Kidney (tissue), 14 donors: ENCODE measurements around the gene TBC1D12. TPM values are rescaled to one million over a fixed set of nuclear protein-coding genes. Genes with fewer than 3 reads are reported as not detected.
A peak's percentile ranks its signal among the peaks of the same experiment; 100 is the strongest.

Experiments used
- DNase-seq, 5 donors: peaks; one replicate each; pipeline ENCODE4 v3.0.0-alpha.2; 2013 to 2020
- FAIRE-seq: peaks from 2 replicates; lab custom pipeline; 2012; peaks lifted over from hg19 to GRCh38; lab: Jason Lieb, UNC
- H3K27ac ChIP-seq, 2 donors: one replicate each; pipeline ENCODE4 v1.7.0; 2013; ENCODE audit warnings: low read depth in 2 of 2, low read length in 2 of 2, inconsistent platforms in 1 of 2
- H3K27me3 ChIP-seq: one replicate; pipeline ENCODE4 v1.7.1; 2013; ENCODE audit warnings: low read length, inconsistent platforms; ENCODE audit not compliant: control insufficient read depth, insufficient read depth
- H3K36me3 ChIP-seq, 3 donors: one replicate each; pipeline versions ENCODE4 v1.7.0 to v1.7.1; 2013; ENCODE audit warnings: low read length in 3 of 3, control low read depth in 1 of 3, inconsistent platforms in 1 of 3; ENCODE audit not compliant: insufficient read depth in 3 of 3, control insufficient read depth in 2 of 3
- H3K4me1 ChIP-seq, 3 donors: one replicate each; pipeline versions ENCODE4 v1.7.0 to v1.7.1; 2013; ENCODE audit warnings: low read length in 3 of 3, inconsistent platforms in 1 of 3, low read depth in 1 of 3; ENCODE audit not compliant: control insufficient read depth in 2 of 3, insufficient read depth in 2 of 3
- H3K4me3 ChIP-seq, 3 donors: one replicate each; pipeline versions ENCODE4 v1.7.0 to v1.8.1; 2013; ENCODE audit warnings: low read length in 3 of 3, control low read depth in 1 of 3, inconsistent platforms in 1 of 3
- H3K9ac ChIP-seq, 3 donors: one replicate each; pipeline versions ENCODE4 v1.7.0 to v1.7.1; 2013; ENCODE audit warnings: low read length in 3 of 3, control low read depth in 1 of 3, inconsistent platforms in 1 of 3
- H3K9me3 ChIP-seq, 3 donors: one replicate each; pipeline versions ENCODE4 v1.7.0 to v1.7.1; 2013; ENCODE audit warnings: low read length in 3 of 3, control low read depth in 1 of 3, inconsistent platforms in 1 of 3; ENCODE audit not compliant: control insufficient read depth in 2 of 3, insufficient read depth in 1 of 3
- CTCF ChIP-seq: IDR thresholded peaks from 3 replicates; pipeline ENCODE4 v1.5.1; 2012; ENCODE audit warnings: mild to moderate bottlenecking, moderate library complexity, borderline replicate concordance; ENCODE audit not compliant: insufficient read depth; ENCODE audit errors: extremely low read depth
- intact Hi-C: fragments of 100-400 bp; cut with DNase I; formaldehyde crosslinking; loops from one replicate; pipeline ENCODE4 v1.11.1; 2022
- polyA plus RNA-seq: library from polyadenylated mRNA; stranded (reverse); fragments of 350-450 nt; fragmentation: Illumina TruSeq; extraction: RNeasy Lipid Tissue Mini Kit (QIAGEN cat#74804); gene quantifications from one replicate; pipeline ENCODE4 v1.2.3, GENCODE V29; 2014; ENCODE audit warnings: low read depth, low replicate concordance; ENCODE audit not compliant: insufficient read depth
- total RNA-seq: library from RNA; stranded (reverse); fragmentation: NEBNext Ultra II Directional; extraction: Animal tissue kit (Norgen Biotek cat#: 25700); gene quantifications from one replicate; pipeline ENCODE4 v1.2.1, GENCODE V29; 2021
- donor health status: control.
- donor health status: control.
- donor health status: control.
- donor health status: control.
- donor health status: control.
- donor health status: DM: yes; HTN: yes; CAD: no.
- donor health status: Normal renal cell carcinoma (clear cell type).

TBC1D12 gene
- total and polyA plus RNA-seq, 2 donors from 2014 or later, result 4.4 to 13.1 TPM

GRCh38 chr10:94398762-94399161 lies 3.6 kb upstream of the TBC1D12 start:
- Histone ChIP-seq H3K36me3 (no peaks in the 10 kb centered on the region), H3K4me1 (peaks cover 0 to 2% (median 0%) of the 10 kb centered on the region in 3 donors), H3K27me3 (no peaks in the 10 kb centered on the region), H3K9ac (no peak overlapping the region), H3K27ac (no peak overlapping the region), H3K9me3 (no peaks in the 10 kb centered on the region), H3K4me3 (no peak overlapping the region)
- FAIRE-seq (no peak), DNase-seq (no peak)
- intact Hi-C loops, result no loop called here
- TF ChIP-seq CTCF, result no peak

- Histone ChIP-seq H3K9ac (peak overlapping the region in 2 of 3 donors; percentile 51 to 68), H3K4me1 (peaks cover 0 to 2% (median 0%) of the 10 kb centered on the region in 3 donors), H3K27me3 (no peaks in the 10 kb centered on the region), H3K36me3 (no peaks in the 10 kb centered on the region), H3K27ac (peak overlapping the region; percentile 88 to 89), H3K9me3 (no peaks in the 10 kb centered on the region), H3K4me3 (peak overlapping the region; percentile 77 to 88 (median 79))
- FAIRE-seq (no peak), DNase-seq (peak in 4 of 5 donors; percentile 64 to 84 (median 72))
- no peak for TF ChIP-seq CTCF
- intact Hi-C loops, result no loop called here
Observed at GRCh38 chr10:94402843-94403379, 570 bp downstream of the TBC1D12 start.

- DNase-seq (peak; percentile 69 to 88 (median 83)), FAIRE-seq (no peak)
- H3K9me3 ChIP-seq, result no peaks in the 10 kb centered on the region
- peak overlapping the region; percentile 72 to 88 (median 84) for H3K4me3 ChIP-seq
- H3K4me1 ChIP-seq, result peaks cover 0 to 2% (median 0%) of the 10 kb centered on the region in 3 donors
- intact Hi-C loops, result no loop called here
- peak overlapping the region; percentile 88 to 89 for H3K27ac ChIP-seq
- peak overlapping the region; percentile 51 to 89 (median 71) for H3K9ac ChIP-seq
- TF ChIP-seq CTCF, result no peak
- H3K27me3 ChIP-seq, result no peaks in the 10 kb centered on the region
- H3K36me3 ChIP-seq, result no peaks in the 10 kb centered on the region
Observed at GRCh38 chr10:94403380-94404213, 1.3 kb downstream of the TBC1D12 start.
